Natural killer cell (primary cell): Measurements from ENCODE around the gene BLOC1S2. TPM values are rescaled to one million over a fixed set of nuclear protein-coding genes. Genes with fewer than 3 reads are reported as not detected.

Experiments
- ATAC-seq, 3 donors: fragments of 150-1000 bp in 2 of 3; fragments of 200-7000 bp in 1 of 3; cut with Tn5 transposase; 1 replicate in 1 of 3; 2 replicates in 2 of 3; pipeline ENCODE4 v1.10.0; 2021; ENCODE audit warnings: mild to moderate bottlenecking in 2 of 3, moderate library complexity in 2 of 3
- DNase-seq, 2 donors: peaks; one replicate each; pipeline versions ENCODE4 v3.0.0 to v3.0.0-alpha.2; 2013 to 2021; ENCODE audit warnings: mixed read lengths in 1 of 2
- H3K27ac ChIP-seq: one replicate; pipeline ENCODE4 v1.5.1; 2013; ENCODE audit warnings: mild to moderate bottlenecking, low read length
- H3K27me3 ChIP-seq: one replicate; pipeline ENCODE4 v1.6.1; 2013; ENCODE audit warnings: low read length; ENCODE audit not compliant: control insufficient read depth, insufficient read depth
- H3K36me3 ChIP-seq: one replicate; pipeline ENCODE4 v1.6.1; 2013; ENCODE audit warnings: low read length; ENCODE audit not compliant: control insufficient read depth, insufficient read depth
- H3K4me1 ChIP-seq: one replicate; pipeline ENCODE4 v1.6.1; 2013; ENCODE audit warnings: low read length; ENCODE audit not compliant: control insufficient read depth, insufficient read depth
- H3K4me3 ChIP-seq: one replicate; pipeline ENCODE4 v1.5.1; 2013; ENCODE audit warnings: low read length
- H3K9me3 ChIP-seq: one replicate; pipeline ENCODE4 v1.6.1; 2013; ENCODE audit warnings: low read length; ENCODE audit not compliant: control insufficient read depth, insufficient read depth
- H3K27ac Mint-ChIP-seq, 2 donors: one replicate each; pipeline ENCODE4 v1.8.0; 2022; ENCODE audit warnings: mild to moderate bottlenecking in 2 of 2, mixed read lengths in 2 of 2, moderate library complexity in 1 of 2
- H3K27me3 Mint-ChIP-seq, 2 donors: one replicate each; pipeline ENCODE4 v1.8.0; 2022; ENCODE audit warnings: low read depth in 2 of 2, mixed read lengths in 2 of 2
- H3K36me3 Mint-ChIP-seq: one replicate; pipeline ENCODE4 v1.8.0; 2022; ENCODE audit warnings: mixed read lengths
- H3K4me1 Mint-ChIP-seq, 2 donors: one replicate each; pipeline ENCODE4 v1.8.0; 2022; ENCODE audit warnings: mixed read lengths in 2 of 2
- H3K4me3 Mint-ChIP-seq: one replicate; pipeline ENCODE4 v1.8.0; 2022; ENCODE audit warnings: mild to moderate bottlenecking, moderate library complexity, mixed read lengths
- H3K9me3 Mint-ChIP-seq, 2 donors: one replicate each; pipeline ENCODE4 v1.8.0; 2022; ENCODE audit warnings: mixed read lengths in 2 of 2
- CTCF ChIP-seq: fragments of 200-600 bp; IDR thresholded peaks from one replicate; pipeline ENCODE4 v1.8.0; 2022; ENCODE audit warnings: antibody characterized with exemption
- WGBS: methylation state at CpG from one replicate; pipeline ENCODE4 v1.1.7; 2013; ENCODE audit warnings: missing lambda C conversion rate; ENCODE audit not compliant: insufficient coverage; 5-methylcytosine and 5-hydroxymethylcytosine counted together
- intact Hi-C: fragments of 100-400 bp; cut with micrococcal nuclease; formaldehyde crosslinking; loops from one replicate; pipeline ENCODE4 v1.14.2; 2022
- total RNA-seq, 4 donors: library from RNA; stranded (reverse); fragments of 120-200 nt in 1 of 4; gene quantifications; one replicate each; pipeline versions ENCODE4 v1.2.3 to v1.2.4, GENCODE V29; 2013 to 2022

BLOC1S2 gene
- total RNA-seq, 3 donors from 2014 or later (not counting 1 experiment from before 2014, with no cell fraction given) = 36.7 to 63.7 (median 60.4) TPM

- Mint-ChIP-seq H3K9me3 (no peaks in the 10 kb centered on the region), H3K4me3 (no peak overlapping the region), H3K36me3 (peaks cover 18% of the 10 kb centered on the region), H3K27ac (peak overlapping the region in 1 of 2 donors; percentile 5), H3K4me1 (peaks cover 0 to 5% of the 10 kb centered on the region in 2 donors), H3K27me3 (no peaks in the 10 kb centered on the region)
- Histone ChIP-seq H3K27ac (no peak overlapping the region), H3K27me3 (no peaks in the 10 kb centered on the region), H3K36me3 (peaks cover 72% of the 10 kb centered on the region), H3K4me3 (no peak overlapping the region), H3K9me3 (no peaks in the 10 kb centered on the region), H3K4me1 (no peaks in the 10 kb centered on the region)
- TF ChIP-seq CTCF = no peak
- intact Hi-C loops = no loop called here
- DNase-seq = no peak
- 100% methylated on average over 1 of the region's 3 CpGs for WGBS
- ATAC-seq = no peak
Observed at GRCh38 chr10:100239851-100240250, 46.6 kb downstream of the BLOC1S2 start.

GRCh38 chr10:100238429-100238828 lies 48.1 kb downstream of the BLOC1S2 start:
- Histone ChIP-seq H3K4me1 (no peaks in the 10 kb centered on the region), H3K27ac (no peak overlapping the region), H3K27me3 (no peaks in the 10 kb centered on the region), H3K36me3 (peaks cover 78% of the 10 kb centered on the region), H3K9me3 (no peaks in the 10 kb centered on the region), H3K4me3 (no peak overlapping the region)
- no peak for TF ChIP-seq CTCF
- Mint-ChIP-seq H3K4me3 (no peak overlapping the region), H3K27me3 (no peaks in the 10 kb centered on the region), H3K36me3 (peaks cover 17% of the 10 kb centered on the region), H3K9me3 (no peaks in the 10 kb centered on the region), H3K27ac (no peak overlapping the region), H3K4me1 (peaks cover 0 to 5% of the 10 kb centered on the region in 2 donors)
- 79% methylated on average over 7 of the region's 7 CpGs for WGBS
- intact Hi-C loops = no loop called here
- no peak for ATAC-seq
- DNase-seq = no peak

- Histone ChIP-seq H3K4me1 (peaks cover 17% of the 10 kb centered on the region), H3K36me3 (peaks cover 42% of the 10 kb centered on the region), H3K4me3 (no peak overlapping the region), H3K27ac (no peak overlapping the region), H3K27me3 (no peaks in the 10 kb centered on the region), H3K9me3 (no peaks in the 10 kb centered on the region)
- intact Hi-C loops = no loop called here
- Mint-ChIP-seq H3K27ac (peak overlapping the region; percentile 47 to 70), H3K9me3 (peaks cover 0 to 2% of the 10 kb centered on the region in 2 donors), H3K4me3 (no peak overlapping the region), H3K27me3 (no peaks in the 10 kb centered on the region), H3K36me3 (peaks cover 16% of the 10 kb centered on the region), H3K4me1 (peaks cover 22 to 30% of the 10 kb centered on the region in 2 donors)
- TF ChIP-seq CTCF = no peak
- no peak for ATAC-seq
- DNase-seq = no peak
- 100% methylated on average over 1 of the region's 2 CpGs for WGBS
Observed at GRCh38 chr10:100232101-100232500, 54.4 kb downstream of the BLOC1S2 start.

GRCh38 chr10:100229819-100230422 lies 56.6 kb downstream of the BLOC1S2 start:
- DNase-seq = no peak
- H3K36me3 Mint-ChIP-seq = peaks cover 8% of the 10 kb centered on the region

More at GRCh38 chr10:100229819-100230422, 56.6 kb downstream of the BLOC1S2 start:
- TF ChIP-seq CTCF = no peak
- Mint-ChIP-seq H3K4me1 (peaks cover 28 to 37% of the 10 kb centered on the region in 2 donors), H3K27ac (peak overlapping the region; percentile 64 to 91), H3K4me3 (peak overlapping the region; percentile 90), H3K9me3 (peaks cover 0 to 2% of the 10 kb centered on the region in 2 donors), H3K27me3 (no peaks in the 10 kb centered on the region)
- no peaks in the 10 kb centered on the region for H3K27me3 ChIP-seq
- peaks cover 17% of the 10 kb centered on the region for H3K4me1 ChIP-seq
- intact Hi-C loops = loop anchor here (1.0 kb wide), 1 partner anchor 37 kb away; the partner anchor contains the start of gene CWF19L1
- peak overlapping the region; percentile 99 for H3K4me3 ChIP-seq
- H3K36me3 ChIP-seq = peaks cover 28% of the 10 kb centered on the region
- no peak for ATAC-seq
- H3K9me3 ChIP-seq = no peaks in the 10 kb centered on the region
- whole genome bisulfite sequencing = 75% methylated on average over 21 of the region's 21 CpGs
- peak overlapping the region; percentile 84 for H3K27ac ChIP-seq
